Stimulated activated CD4-positive, alpha-beta T cell treated with anti-CD3 and anti-CD28 coated beads, Interleukin-1b, Interleukin-23, amount 100 ng/mL, for 1 hour (primary cell): ENCODE results near the gene PRKAG2.

ENCODE experiments used
- DNase-seq, 2 donors: peaks; one replicate each; pipeline ENCODE4 v3.0.0-alpha.2; 2020; ENCODE audit warnings: low read depth in 2 of 2

PRKAG2 gene

DNA sequence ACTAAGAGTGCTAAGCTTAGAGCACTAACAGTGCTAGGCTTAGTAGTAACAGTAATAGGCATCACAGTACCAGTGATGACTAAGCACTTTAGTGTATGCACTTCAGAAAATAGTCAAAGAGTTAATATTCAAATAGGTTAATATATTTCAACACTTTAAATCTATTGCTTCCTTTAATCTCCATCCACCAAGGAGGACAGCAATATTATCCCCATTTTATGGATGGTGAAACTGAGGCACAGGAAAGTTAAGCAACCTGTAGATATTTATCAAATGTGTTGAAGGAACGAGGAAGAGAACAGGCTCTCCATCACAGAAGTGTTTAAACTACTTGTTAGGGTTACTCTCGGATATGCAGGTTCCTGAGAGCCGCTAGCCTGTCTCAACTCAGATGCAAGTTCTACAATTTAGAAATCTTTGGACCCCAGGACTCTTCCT is 165.5 kb downstream of the PRKAG2 start:
- no peak for DNase-seq

DNA sequence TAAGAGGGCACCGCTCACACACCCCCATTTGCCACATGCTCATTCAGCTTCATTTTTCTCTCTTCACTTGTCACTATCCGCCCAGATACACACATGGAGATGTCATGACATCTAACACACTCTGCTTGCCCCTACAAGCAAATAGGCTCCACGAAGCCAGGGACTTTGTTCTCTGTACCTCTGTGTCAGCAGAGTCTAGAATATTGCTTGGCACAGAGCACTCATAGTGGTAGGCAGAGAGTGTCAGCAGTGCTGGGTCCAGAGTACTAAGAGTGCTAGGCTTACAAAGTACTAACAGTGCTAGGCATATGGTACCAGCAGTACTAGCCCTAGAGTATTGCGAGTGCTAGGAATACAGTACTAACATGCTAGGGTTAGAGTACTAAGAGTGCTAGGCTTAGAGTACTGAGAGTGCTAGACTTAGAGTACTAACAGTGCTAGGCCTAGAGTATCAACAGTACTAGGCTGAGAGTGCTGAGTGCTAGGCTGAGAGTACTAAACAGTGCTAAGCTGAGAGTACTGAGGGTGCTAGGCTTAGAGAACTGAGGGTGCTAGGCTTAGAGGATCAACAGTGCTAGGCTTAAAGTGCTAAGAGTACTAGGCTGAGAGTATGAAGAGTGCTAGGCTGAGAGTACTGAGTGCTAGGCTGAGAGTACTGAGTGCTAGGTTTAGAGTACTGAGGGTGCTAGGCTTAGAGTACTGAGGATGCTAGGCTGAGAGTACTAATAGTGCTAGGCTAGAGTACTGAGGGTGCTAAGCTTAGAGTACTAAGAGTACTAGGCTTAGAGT is 166.1 kb downstream of the PRKAG2 start:
- no peak for DNase-seq

DNA sequence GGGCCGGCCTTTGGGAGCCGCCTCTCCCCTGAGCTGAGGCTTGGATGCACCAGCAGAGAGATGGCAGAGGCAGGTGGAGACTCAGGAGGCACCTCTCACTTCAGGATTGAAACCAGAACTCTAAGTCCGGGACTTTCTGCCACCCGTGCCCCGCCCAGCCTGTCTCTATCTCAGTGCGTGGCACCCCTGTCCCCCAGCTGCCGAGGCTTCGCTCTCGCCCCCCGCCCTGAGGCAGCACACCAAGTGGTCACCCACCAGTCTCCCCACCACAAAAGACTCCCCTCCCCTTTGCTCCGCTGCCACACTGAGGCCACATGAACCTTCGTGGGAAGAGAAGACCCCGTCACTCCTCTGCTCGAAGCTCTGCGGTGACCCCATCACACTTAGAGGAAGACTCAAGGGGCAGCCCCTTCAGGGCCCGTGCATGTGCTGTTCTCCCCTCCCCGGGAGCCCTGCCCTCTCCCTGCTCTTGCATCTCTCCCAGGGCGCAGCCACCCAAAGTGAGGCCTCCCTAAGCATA is 166.7 kb downstream of the PRKAG2 start:
- DNase-seq: no peak

DNA sequence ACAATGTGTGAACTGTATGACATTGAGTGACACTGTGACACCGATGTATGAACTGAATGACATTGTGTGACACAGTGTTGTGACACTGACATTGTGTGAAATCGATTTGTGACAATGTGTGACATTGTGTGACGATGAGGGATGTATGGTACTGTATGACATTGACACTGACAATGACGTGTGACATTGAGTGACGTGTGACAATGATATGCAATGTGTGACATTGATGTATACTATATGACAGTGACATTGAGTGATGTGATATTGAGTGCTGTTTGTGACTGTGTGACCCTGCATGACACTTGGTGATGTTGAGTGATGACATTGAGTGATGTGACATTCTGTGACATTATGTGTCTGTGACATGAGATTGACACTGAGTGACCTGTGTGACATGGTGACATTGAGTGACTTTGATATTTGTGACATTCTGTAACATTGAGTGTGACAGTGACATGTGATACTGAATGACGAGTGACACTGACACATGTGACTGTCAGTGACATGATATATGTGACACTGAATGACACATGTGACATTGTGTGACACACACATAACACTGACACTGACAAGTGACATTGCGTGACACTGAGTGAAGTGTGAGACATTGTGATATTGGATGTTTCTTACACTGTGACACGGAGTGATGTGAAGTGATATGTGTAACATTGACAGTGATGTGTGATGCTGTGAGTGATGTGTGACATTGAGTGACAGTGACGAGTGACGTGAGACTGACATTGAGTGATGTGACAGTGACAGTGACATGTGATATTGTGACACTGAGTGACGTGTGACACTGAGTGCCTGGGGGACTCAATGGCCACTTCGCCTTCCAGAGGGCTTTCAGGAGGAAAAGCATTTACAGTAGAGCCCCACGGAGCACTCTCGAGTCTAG is 167.5 kb downstream of the PRKAG2 start:
- DNase-seq: no peak

DNA sequence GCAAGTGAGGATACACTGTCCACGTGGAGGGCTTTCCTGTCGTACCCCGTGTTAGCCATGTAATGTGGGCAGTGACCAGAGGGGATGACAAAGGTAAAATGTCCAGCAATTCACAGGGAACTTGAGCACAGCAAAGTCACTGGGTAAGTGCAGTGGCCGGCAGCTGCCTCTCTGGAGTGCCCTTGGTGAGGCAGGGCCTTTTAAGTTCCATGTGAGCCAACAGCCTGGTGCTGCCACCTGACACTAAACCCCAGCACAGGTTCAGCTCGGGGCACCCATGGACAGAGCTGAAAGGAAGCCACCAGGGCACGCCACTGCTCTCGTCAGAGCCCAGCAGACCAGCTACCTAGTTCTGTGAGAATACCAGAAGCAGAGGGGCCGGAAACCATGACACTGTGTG is 168.3 kb downstream of the PRKAG2 start:
- no peak for DNase-seq

DNA sequence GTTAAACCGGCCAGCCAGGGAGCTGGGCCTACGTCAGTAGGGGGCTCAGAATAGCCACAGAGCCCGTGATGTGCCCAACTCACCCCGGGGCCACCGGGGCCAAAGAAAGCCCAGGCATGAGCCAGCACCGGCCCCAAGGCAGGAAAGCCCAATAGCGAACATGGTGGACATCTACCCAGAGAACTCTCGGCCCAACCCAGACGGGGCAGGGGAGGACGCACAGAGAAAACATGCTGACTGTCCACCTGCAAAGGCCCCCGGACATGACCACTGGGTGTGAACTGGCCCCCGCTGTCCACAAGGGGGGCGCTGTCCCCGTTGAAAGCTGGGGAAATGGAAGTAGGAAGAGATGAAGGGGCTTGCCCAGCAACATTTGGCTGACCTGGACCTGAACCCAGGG is 169.2 kb downstream of the PRKAG2 start:
- DNase-seq: no peak

DNA sequence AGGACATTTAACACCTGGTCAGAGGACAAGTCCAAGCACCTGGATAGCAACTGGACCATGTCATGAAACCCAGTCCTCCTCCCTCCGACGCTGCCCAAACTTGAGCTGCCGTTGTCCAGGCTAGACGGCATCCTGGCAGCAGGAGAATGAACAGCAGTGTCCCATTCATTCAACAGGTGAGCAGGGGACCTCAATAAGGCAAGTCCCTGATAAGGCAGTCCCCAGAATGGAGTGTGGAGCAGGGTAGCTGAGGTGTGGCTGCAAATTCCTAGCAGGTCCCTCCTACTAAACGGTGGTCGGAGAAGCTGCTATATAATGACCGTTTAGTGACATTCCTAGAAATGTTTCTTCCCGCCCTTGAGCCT is 169.8 kb downstream of the PRKAG2 start:
- no peak for DNase-seq

DNA sequence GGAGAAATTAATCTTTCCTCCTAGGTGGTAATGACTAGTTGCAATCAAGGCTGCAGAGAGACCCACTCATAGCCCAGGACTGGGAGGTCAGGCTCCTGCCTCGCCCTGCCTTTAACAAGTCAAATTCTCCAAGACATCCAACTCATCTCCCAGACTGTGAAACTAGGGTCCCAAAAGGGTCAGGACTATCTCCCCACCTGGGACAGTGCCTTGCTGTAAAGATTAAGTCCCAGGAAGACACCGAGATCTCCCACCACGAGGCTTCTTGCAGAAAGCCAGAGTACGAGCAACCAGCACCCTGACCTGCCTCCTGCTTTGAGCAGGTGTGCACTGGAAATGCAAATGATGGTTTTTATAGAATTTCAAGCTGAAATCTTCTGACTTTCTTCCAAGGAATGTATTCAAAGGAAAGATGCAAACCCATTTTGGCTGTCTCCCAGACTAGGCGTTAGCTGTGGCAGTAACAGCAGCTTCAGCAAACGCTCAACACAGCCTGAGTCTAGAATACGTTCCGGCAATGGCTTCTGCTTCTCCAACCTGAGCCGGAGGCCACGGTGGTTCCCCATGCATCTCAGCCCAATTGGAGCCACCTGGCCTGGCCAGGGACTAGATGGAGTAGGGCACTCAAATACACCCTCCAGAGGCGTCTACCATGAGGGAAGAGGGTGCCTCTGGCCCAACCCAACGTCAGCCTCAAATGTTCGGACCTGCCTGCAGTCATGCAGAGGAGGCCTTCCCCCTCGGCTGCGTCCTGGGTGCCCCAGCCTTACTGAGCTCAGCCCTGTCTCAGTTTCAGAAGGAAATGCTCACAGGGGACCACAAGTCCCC is 170.4 kb downstream of the PRKAG2 start:
- DNase-seq: no peak

DNA sequence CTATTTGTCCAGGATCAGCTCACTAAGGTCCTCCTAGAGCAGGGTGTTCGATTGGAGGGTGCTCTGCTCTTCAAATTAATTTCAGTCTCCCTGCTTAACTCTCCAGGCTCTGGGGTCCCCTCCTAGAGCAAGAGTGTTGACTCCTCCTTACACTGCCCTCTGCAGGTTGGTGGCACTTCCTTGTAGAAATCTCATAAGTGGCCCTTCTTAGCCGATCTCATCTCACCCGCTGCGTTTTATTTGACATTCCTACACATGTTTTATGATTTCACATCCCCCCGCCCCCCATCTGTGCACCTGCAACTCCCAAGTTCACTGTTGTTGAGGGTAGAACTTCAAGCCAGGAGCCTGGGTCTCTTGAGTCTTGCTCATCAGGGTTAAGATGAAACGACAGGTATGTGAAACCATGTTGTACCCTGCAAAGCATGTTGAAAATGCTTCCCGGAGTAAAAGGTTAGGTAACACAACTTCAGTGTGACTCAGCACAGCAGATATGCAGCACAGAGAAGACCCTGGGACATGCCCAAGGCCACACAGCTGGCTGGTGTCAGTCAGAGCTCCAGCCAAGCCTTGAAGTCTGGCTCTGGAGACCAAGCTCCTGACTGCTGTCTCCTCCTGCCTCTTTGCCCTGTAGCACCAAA is 171.2 kb downstream of the PRKAG2 start:
- no peak for DNase-seq

DNA sequence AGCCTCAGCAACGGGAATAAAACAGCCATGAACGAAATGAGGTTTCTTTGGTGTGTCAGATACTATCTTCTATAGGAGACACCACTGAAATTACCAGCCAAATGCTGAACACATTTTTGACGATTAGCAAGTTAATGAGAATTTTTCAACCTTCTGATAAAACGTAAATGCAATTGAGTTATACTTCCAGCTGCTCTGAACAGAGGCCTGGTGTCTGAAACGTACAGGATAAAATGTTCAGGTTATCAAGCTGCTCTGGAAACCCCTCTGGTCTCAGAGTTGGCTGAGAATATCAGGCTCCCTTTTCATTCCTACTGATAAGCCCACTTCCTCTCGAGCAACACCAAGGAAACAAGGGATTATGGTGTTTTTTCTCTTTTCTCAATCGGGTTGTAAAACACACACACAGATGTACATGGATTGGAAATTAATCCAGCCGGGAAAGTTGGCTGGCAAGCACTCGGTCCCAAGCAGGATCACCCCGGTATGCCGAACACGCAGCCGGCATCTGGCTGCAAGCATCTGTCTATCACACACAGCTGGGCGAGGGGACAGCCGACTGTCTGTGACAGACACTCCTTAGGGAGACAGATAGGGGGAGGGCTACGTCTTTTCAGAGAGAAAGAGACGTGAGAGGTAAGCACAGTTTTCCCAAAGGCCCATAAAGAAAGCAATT is 171.8 kb downstream of the PRKAG2 start:
- no peak for DNase-seq

DNA sequence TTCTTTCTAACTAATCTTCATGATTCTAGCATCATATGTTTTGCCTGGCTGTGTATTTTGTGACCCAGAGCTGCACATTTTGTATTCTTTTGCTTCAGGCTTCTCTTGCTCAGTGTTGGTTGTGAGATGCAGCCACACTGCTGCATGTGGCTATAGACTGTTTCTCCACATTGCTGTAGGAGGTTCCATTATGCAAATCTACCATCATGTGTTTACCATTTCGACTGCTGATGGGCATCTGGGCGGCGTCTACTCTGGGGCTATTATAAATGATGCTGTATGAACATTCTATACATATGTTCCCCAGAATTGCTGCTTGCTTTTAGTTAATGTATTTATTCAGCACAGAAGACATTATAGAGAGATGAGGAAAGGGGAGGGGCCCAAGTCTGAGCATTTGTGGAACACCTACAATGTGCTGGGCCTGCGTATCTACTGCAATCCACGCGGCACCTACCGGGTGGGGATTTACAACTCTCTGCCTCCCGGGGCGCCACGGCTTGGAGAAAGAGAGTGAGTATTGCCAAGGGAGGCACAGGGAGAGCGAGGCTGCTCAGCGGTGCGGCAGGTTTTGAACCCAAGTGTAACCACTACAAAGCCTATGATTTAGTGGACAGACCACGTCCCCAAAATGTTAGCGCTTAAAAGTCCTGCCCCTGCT is 172.5 kb downstream of the PRKAG2 start:
- DNase-seq: no peak

DNA sequence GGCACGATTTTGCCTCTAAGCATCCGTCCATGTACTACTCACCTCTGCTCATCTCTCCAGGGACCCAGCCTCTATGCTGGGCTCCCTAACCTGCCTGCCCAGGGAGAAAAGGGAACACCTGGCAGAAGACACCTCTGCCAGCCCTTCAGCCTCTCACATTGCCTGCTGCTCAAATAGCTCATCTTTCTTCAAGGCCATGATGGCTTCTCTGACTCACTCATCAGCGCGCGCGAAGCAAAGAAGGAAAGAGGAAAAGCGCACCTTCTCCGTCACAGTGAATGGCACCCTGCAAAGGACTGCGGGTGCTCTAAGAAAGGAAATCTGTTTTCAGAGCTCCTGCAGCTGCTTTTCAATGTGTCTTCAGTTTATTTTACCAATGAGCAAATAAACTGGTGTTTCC is 174.0 kb downstream of the PRKAG2 start:
- DNase-seq: no peak

DNA sequence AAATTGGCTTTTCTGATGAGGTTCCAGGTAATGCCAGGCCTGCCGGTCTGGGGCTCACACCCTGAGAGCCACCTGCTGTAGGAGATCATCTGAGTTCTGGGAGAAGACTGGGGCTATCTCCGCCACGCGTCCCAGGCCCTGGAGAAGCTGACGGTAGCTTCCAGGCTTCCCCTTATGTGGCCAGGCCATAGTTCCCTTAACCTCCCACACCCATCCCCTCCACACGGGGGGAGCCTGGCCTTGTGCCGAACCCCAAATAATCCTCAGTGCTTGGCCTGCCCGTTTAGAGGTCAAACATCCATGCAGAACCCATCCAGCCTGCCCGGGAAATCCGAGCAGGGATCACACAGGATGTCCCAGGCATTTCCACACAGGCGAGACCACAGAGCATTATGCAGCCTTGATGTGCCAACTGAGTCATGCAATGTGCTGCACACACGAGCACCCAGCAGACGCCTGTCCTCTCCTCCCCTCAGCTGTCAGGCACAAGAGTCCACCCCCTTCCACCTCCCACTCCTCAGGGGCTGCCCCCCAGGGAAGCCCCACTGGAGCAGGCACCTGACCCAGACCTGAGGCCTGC is 176.2 kb downstream of the PRKAG2 start:
- no peak for DNase-seq

DNA sequence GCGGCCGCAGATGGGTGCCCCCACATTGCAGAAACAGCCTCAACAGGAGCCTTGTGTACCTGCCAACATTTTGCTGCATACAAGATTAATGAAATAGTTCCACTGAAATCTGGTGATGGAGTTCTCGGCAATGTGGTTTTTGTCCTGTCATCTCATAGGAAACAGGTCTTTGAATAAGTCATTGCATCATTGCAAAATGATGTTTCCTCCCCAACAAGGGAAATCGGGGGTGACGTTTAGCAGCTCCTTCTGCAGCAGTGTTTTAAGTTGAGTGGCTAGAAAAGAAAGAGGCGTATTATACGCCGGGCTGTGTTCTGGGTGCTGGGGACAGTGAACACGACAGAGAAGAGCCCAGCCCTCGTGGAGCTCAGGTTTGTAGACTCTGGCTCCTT is 177.0 kb downstream of the PRKAG2 start:
- DNase-seq: no peak

DNA sequence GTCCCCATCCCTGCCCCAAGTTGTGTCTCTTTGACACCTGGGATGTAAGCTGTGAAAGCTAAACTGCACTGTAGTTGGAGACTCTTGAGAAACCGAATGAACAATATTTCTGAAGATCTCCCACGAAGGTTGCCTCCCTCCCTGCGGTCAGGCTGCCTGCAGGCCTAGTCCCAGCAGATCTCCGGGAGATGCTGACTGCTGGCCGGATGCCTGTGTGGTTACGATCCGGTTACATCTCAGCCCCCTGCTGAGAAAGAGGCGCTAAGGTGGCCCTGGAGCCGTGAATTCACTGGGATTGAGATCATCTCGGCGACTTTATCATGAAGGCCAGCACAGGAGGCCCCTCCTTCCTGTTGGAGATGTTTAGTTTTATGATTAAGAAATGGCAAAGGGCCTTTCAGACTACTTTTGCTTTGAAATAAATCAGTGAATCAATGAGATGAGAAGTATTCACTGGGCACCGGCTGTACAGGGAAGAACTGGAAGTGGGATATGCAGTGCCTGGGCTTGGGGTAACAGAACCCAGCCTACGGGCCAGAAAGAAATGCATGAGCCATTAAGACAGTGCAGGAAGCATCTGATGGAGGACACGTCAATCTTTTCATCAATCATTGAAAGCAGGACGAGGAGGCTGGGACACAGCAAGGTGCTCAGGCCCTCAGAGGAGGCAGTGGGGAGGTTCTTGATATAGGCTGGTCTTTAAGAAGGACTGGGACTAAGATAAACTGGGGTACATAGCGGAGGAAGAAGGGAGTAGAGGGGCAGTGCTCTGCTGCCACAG is 177.6 kb downstream of the PRKAG2 start:
- DNase-seq: no peak

DNA sequence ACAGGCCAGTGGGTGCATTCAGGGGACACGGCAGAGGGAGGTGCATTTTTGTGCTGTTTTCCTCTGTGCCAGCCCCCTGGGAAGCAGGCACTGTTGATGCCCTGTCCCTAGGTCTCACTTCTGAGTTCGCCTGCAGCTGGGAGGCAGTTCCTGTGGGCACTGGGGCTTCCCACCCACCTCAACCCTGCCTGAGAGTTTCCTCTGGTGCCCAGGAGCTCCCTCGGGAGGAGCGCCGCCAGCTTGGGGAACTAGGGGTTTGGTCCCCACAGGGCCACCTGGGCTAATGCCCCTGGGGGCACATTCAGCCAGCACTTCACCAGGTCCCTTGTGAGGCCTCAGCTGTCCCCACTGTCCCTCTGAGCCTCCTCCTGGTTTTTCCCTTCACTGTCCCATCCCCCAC is 179.0 kb downstream of the PRKAG2 start:
- DNase-seq: no peak

DNA sequence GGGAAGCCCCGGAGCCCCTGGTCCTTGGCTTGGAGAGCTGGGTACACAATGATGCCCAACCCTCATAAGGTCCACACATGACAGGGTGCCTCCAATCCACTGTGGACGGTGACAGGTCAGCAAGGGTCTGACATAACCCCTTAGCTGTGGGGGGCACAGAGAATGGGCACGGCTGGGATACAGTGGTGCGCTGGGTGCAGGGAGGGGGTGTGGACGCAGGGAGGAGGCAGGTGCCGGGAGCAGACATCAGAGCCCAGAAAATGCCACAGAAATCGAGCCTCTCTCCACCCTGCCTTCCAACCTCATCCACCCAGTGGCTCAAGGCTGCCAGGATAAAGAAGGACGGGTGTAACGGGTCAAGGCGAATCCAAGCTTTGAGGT is 179.4 kb downstream of the PRKAG2 start:
- DNase-seq: no peak

DNA sequence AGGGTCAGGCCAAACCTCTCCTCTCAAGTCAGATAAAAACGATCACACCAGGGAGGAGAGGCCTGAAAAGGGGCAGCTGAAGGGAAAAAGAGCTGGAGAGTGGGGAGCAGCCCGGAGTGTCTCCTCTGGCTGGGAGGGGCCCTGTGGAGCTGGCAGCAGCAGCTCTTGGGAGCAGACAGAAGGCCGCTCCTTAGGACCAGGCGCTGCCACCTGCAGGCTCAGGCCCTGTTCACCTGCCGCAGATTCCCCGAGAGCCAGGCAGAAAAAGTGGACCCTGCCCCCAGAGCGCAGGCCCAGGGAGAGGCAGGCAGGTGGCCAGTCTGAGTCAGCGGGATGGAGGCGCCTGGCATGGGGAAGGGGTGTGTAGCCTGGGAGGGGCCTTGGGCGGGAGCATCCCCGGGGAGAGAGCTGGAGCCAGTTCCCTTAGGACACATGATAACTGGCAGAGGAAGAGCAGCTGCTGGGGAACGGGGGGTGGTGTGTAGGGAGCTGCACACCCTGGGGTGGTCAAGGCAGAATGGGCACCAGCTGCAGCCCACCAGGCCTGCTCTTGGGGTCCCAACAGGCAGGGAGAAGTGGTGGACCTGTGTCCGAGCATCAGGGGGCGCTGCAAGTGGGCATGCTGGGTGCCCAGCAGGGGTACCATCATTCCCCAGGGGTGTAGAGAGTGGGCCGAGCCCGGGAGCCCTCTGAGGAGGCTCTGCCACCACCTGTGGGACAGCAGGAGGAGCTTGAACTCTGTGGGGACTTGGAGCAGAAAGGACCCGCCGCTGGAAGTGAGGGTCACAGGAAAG is 180.0 kb downstream of the PRKAG2 start:
- DNase-seq: no peak
